Effector memory CD4-positive, alpha-beta T cell (primary cell): Measurements from ENCODE around the gene KIF16B.

ENCODE experiments used
- DNase-seq, 3 donors: peaks; one replicate each; pipeline ENCODE4 v3.0.0-alpha.2; 2020
- H3K27ac ChIP-seq: 2 replicates; pipeline ENCODE4 v1.7.0; 2013; ENCODE audit warnings: mild to moderate bottlenecking, low read length, moderate library complexity; ENCODE audit not compliant: insufficient read depth, poor library complexity, severe bottlenecking
- H3K27me3 ChIP-seq: replicated peaks from 2 replicates; pipeline ENCODE4 v1.7.0; 2013; ENCODE audit warnings: mild to moderate bottlenecking, low read length; ENCODE audit not compliant: insufficient read depth, control insufficient read depth, poor library complexity, severe bottlenecking
- H3K36me3 ChIP-seq: 2 replicates; pipeline ENCODE4 v1.7.0; 2013; ENCODE audit warnings: mild to moderate bottlenecking, low read length, moderate library complexity; ENCODE audit not compliant: control insufficient read depth, insufficient read depth
- H3K4me1 ChIP-seq: 2 replicates; pipeline ENCODE4 v1.7.0; 2013; ENCODE audit warnings: low read length, mild to moderate bottlenecking; ENCODE audit not compliant: control insufficient read depth, insufficient read depth, poor library complexity, severe bottlenecking
- H3K4me3 ChIP-seq: 2 replicates; pipeline ENCODE4 v1.7.0; 2013; ENCODE audit warnings: low read length, low read depth, mild to moderate bottlenecking; ENCODE audit not compliant: insufficient read depth, poor library complexity, severe bottlenecking
- H3K9me3 ChIP-seq: 2 replicates; pipeline ENCODE4 v1.7.0; 2013; ENCODE audit warnings: mild to moderate bottlenecking, low read length, moderate library complexity; ENCODE audit not compliant: control insufficient read depth

Gene KIF16B

DNA sequence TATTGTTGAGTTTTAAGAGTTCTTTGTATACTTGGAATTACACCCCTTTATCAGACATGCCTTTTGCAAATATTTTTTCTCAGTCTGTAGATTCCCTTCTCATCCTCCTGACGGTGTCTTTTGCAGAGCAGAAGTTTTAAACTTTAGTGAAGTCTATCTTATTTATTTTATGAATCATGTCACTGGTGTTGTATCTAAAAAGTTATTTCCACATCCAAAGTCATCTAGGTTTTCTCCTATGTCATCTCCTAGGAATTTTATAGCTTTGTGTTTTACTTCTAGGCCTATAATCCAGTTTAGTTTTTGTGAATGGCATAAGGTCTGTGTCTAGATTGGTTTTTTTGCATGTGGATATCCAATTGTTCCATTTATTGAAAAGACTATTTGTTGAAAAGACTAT lies 271.3 kb downstream of the KIF16B start:
- Histone ChIP-seq H3K36me3 (no peaks in the 10 kb centered on the region), H3K9me3 (no peaks in the 10 kb centered on the region), H3K27ac (no peak overlapping the region), H3K4me3 (no peak overlapping the region), H3K4me1 (no peaks in the 10 kb centered on the region), H3K27me3 (no peaks in the 10 kb centered on the region)
- DNase-seq = no peak

DNA sequence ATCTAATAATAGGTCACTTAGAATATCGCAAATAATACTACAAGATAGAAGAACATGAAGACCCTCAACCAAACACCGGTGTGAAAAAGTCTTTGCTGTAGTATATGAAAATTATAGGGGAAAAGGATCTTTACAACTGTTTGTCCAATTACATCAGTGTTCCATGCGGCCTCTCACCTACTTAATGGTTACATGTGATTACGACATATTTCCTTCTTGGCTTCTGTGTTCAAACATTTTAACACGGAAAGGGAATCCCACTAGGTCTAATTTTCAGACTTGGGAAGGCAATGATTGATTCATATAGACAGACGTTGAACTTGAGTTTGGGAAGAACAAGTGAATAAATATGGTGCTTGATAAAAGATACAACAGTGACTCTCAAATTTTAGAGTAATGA lies 273.4 kb downstream of the KIF16B start:
- Histone ChIP-seq H3K36me3 (no peaks in the 10 kb centered on the region), H3K9me3 (no peaks in the 10 kb centered on the region), H3K27me3 (no peaks in the 10 kb centered on the region), H3K4me3 (no peak overlapping the region), H3K27ac (no peak overlapping the region), H3K4me1 (no peaks in the 10 kb centered on the region)
- DNase-seq = no peak

DNA sequence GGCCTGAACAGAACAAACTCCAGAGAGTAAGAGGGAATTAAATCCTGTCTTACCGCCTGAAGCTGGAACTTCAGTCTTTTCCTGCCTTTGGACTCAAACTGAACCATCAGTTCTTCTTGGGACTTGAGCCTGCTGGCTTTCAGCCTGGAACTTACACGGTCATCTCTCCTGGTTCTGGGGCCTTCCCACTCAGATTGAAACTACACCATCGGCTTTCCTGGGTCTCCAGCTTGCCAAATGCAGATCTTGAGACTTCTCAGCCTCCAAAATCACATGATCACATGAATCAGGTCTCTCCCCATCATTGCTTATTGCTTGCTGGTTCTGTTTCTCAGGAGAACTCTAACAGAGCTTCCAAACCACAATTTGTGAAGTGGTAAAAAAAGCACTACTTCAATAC lies 276.3 kb downstream of the KIF16B start:
- Histone ChIP-seq H3K9me3 (no peaks in the 10 kb centered on the region), H3K4me1 (no peaks in the 10 kb centered on the region), H3K27me3 (no peaks in the 10 kb centered on the region), H3K4me3 (no peak overlapping the region), H3K36me3 (no peaks in the 10 kb centered on the region), H3K27ac (no peak overlapping the region)
- no peak for DNase-seq

DNA sequence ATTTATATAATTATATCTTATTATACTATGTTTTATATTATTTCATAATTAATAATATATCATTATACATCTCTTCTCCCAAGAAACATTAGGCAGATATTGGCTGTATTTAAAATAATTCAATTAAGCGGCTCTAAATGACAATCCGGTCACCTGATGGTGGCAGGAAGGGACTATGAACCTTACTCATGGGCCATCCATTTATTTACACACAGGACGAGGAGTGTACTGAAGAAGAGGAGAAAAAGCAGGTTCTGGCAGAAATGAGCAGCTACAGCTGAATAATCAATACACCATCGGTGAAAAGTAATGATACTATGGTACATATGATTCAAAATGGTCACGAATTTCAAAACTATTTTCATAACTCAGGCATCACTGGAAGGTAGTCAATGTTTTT lies 277.7 kb downstream of the KIF16B start:
- Histone ChIP-seq H3K9me3 (no peaks in the 10 kb centered on the region), H3K4me1 (no peaks in the 10 kb centered on the region), H3K36me3 (no peaks in the 10 kb centered on the region), H3K27ac (no peak overlapping the region), H3K27me3 (no peaks in the 10 kb centered on the region), H3K4me3 (no peak overlapping the region)
- no peak for DNase-seq

DNA sequence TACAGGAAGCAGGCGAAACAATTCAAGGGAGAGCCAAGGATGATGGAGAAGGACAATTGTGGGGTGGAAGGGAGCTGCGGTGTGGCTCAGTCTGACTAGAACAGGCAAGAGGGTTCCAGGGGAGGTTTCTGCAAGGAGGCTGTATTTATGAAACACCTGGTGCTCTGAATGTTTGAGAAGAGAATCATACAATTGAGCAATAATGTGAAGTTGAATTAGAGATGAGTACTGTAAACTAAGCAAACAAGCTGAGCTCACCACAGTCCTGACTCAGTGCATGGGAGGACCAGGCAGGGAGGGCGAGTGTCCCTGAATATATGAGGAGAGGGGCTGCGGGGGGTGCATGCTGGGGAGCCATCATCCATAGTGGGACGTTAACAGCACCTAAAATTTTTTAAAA lies 279.7 kb downstream of the KIF16B start:
- H3K4me1 ChIP-seq = no peaks in the 10 kb centered on the region
- H3K27ac ChIP-seq = no peak overlapping the region
- H3K27me3 ChIP-seq = no peaks in the 10 kb centered on the region
- H3K4me3 ChIP-seq = no peak overlapping the region
- no peaks in the 10 kb centered on the region for H3K36me3 ChIP-seq
- no peaks in the 10 kb centered on the region for H3K9me3 ChIP-seq
- no peak for DNase-seq

DNA sequence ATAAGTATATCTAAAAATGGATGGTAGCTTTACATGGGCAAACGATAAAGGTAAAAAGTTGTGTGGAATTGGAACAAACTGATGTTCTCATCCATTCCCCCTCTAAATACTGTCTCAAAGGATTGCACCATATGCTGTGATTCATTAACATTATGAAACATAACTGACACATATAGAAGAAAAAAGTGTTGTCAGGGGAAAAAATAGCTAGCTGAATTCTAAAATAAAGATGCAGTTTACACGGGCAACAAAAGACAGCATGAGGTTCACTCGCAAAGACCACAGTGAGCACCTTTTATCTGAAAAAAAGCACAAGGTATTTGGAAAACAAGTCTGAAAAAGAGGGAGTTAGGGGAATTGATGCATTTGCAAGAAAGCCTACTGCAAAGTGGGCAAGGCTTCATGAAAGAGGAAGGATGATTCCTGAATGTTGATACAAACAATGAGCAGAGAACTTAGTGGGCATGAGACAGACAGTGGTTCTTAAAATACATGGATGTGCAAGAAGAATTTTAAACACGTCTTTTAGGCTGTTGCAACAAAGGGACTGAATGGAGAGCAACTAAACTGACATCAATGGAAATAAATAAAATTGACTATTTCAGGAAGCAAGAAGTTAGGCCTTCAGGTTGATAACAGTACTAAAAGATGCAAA lies 280.9 kb downstream of the KIF16B start:
- Histone ChIP-seq H3K9me3 (no peaks in the 10 kb centered on the region), H3K27ac (no peak overlapping the region), H3K27me3 (no peaks in the 10 kb centered on the region), H3K4me3 (no peak overlapping the region), H3K36me3 (no peaks in the 10 kb centered on the region), H3K4me1 (no peaks in the 10 kb centered on the region)
- DNase-seq = no peak

DNA sequence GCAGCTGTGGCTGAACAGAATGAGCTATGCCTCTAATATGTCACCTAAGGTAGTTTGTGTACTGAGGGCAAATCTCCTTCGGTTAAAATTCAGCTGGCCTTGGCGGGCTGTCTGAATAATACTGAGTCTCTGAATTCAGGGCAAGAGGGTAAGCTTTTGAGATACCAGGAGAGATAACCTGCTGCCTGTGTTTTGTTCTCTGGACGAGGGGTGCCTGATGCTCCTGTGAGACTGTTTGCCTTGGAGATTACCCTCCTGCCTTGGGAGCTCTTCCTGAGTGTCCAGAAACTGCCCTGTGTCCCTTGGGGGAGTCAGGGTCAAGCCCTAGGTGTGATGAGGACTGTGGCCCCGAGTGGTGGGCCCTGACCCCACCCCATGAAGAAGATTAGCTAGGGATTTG lies 282.9 kb downstream of the KIF16B start:
- Histone ChIP-seq H3K4me1 (no peaks in the 10 kb centered on the region), H3K27ac (no peak overlapping the region), H3K36me3 (no peaks in the 10 kb centered on the region), H3K4me3 (no peak overlapping the region), H3K27me3 (no peaks in the 10 kb centered on the region), H3K9me3 (no peaks in the 10 kb centered on the region)
- DNase-seq = no peak

DNA sequence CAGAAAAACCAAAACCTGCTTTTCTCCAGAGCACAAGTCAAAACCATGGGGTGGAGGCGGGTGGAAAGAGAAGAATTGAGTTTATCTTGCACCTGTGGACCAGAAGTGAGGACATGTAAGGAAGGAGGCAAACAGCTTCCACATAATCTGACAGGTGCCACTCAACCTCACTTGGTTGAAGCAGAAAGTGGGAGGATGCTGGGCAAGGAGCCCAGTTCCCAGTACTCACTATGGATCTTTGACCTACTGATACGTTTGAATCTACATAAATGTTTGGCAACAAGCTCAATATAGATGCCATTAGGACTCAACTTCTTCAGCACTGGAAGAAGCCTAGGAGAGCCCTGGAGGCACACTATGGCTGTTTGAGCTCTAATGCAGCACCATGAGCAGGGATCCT lies 285.5 kb downstream of the KIF16B start:
- Histone ChIP-seq H3K36me3 (no peaks in the 10 kb centered on the region), H3K4me1 (no peaks in the 10 kb centered on the region)
- DNase-seq = no peak

DNA sequence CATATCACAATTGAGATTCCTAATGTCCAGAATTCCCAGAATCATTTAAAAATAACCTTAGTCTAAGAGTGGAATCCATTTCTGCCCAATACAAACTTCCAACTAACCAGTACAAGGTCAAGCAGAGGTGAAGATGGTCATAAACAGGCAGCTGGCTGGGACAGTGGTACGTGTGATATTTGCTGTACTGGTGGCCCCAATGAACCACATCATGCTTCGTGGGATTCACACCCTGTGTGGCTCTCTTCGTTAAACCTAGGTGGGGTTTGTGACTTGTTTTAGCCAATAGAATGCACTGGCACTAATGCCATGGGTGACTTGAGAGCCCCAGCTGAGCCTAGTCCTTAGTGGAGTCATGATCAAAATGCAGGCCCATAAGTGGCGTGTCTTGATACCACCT lies 286.6 kb downstream of the KIF16B start:
- Histone ChIP-seq H3K4me1 (no peaks in the 10 kb centered on the region), H3K9me3 (no peaks in the 10 kb centered on the region), H3K4me3 (no peak overlapping the region), H3K36me3 (no peaks in the 10 kb centered on the region), H3K27me3 (no peaks in the 10 kb centered on the region), H3K27ac (no peak overlapping the region)
- DNase-seq = no peak

More for the DNA sequence above, 285.5 kb downstream of the KIF16B start:
- H3K27ac ChIP-seq = no peak overlapping the region
- H3K4me3 ChIP-seq = no peak overlapping the region
- H3K27me3 ChIP-seq = no peaks in the 10 kb centered on the region
- no peaks in the 10 kb centered on the region for H3K9me3 ChIP-seq

DNA sequence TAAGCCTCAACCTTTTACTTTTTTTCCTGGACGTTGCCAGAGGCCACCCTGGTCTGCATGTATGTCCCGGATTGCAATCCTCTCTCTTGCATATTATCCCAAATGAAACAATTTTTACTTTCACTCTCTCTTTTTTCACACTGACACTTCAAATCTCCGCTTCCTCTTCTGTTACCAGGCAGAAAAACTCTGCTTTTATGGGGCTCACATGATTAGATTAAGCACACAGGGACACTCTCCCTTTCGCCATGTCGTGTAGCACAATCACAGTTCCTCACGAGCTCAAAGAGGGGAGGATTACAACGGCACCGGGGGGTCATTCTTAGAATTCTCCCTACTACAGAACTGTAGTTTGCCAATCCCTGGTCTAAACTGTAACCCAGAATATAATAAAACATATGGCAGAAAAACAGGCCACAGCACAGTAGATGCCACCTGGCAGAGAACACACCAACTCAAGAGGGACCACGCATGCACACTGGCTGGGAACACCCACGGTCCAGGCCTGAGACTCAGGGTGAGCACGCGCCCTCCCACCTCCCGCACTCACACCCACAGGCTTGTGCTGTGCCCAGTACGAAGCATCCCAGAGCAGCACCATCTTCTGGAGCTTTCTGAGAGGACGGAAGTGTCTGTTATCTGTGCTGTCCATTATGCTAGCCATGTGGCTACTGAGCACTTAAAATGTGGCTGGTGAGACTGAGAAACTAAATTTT lies 288.7 kb downstream of the KIF16B start:
- H3K4me3 ChIP-seq = no peak overlapping the region
- H3K27ac ChIP-seq = no peak overlapping the region
- no peak for DNase-seq

More for the DNA sequence above, 288.7 kb downstream of the KIF16B start:
- Histone ChIP-seq H3K9me3 (no peaks in the 10 kb centered on the region), H3K27me3 (no peaks in the 10 kb centered on the region), H3K36me3 (no peaks in the 10 kb centered on the region), H3K4me1 (no peaks in the 10 kb centered on the region)
